ENCODE results near the gene HOXA1.

The HOXA1 gene

DNA sequence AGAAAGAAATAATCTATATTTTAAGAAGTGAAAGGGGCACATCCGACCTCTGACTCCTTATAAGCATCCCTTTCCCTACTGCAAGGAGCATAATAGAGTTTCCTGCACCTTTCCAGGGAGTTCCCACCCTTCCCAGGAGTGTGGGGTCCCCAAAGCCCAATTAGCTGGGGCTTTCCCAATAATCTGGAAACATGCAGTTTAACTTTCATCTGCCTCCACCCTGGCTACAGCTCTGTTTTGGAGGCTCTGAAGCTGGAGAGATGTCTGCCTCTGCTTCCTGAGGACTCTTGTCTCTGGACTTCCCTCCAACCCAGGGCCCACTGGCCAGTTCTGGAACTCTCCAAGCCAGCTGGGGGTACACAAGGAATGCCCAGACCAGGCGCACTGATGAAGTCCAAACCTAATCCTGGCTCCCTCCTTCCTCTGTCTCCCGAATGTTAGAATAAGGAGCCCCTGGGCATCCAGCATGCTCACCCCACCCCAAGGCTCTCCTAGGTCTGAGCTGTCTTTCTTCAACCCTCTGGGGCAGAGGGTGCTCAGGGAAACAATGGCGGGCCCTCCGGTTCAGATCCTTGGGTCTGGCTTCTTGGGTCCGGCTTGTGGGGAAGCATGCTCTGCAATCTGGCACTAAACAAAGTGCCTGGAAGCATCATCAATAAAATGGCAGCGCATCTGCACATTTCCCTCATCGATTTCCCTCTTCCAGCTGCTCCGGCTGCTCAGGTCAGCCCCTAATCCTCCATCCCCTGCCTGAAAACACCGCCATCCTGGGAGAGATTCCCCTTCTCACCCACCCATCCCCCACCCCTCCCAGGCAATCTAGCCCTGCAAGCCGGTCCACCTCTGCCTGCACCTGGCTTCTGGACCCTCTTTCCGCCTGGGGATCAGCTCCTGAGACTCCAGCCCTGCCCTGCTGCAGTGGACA is 21.4 kb upstream of the HOXA1 start:
- DNase-seq (ENCODE audit: low spot score), result no peak

DNA sequence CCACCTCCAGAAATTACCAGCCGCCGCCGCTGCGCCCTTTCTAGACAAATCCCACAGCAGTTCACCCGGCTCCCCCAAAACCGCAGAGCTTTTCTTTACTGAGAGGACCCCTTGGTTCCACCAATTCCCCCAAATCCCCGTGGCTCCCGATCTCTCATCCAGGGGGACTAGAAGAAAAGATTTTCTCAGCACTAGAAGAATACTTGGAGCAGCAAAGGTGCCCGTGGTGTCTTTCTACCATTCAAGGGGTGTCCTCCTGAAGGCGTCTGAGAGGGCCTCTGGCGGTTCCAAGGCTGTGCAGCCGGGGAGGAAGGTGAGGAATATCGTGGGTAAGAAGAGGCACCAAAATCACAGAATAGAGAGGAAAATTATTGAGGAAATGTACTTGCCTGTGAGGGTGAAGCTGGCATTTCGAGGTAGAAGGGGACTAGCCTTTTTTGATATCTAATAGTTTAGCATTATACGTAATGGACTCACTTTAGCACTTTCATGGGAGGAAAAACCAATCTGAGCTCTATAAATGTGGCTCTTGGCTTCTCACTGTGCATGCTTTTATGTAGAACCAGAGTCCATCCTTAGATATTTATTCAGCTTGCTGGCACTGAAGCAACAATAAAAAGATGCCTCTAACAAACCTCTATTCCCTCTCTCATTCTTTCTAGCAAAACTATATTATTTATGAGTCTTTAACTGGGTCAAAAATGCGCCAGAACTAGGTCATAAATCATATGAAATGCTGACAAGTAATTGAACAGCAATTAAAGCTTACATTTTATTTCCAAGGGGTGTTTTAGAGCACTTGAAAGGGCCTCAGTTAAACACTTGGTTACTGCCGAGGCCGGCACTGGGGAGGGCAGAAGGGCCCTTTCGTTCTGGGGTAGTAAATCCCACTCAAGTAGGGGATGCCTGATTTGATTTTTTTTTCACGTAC is 20.5 kb upstream of the HOXA1 start:
- DNase-seq (ENCODE audit: low spot score), result no peak

DNA sequence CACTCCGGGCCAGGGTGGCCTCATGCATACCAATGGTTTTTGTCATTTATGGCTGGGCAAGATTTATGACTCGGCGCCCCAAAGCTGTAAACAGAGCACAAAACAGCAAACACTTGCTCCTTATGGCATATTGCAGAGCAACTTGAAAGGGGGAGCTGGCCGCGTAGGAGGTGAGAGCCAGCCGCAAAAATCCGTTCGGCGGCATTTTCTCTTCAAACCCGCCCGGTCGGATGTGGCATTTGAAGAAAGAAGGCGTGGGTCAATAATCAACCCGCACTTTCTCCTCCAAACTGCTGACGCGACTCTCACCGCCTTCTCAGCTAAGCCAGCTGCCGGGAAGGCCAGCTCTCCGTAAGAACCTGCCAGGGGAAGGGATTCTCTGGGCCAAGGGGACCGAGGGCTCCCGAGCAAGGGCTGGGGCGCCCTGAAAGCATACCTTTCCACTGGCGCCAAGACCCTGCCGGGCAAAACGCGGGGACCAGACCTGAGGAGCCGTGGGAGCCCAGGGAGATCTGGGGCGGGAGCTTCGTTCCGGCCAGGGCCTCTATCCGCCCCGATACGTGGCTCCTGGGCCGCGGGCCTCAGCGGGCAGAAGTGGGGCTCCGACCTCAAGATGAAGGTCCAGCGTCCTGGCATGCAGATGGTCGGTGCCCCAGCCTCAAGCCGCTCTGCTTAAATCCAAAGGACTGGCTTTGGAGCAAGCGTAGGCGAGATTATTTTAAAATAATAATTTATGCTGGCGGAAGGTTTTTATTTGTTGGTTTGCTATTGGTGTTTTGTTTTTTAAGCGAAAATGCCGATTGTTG is 19.6 kb upstream of the HOXA1 start:
- no peak for DNase-seq (ENCODE audit: low spot score)

DNA sequence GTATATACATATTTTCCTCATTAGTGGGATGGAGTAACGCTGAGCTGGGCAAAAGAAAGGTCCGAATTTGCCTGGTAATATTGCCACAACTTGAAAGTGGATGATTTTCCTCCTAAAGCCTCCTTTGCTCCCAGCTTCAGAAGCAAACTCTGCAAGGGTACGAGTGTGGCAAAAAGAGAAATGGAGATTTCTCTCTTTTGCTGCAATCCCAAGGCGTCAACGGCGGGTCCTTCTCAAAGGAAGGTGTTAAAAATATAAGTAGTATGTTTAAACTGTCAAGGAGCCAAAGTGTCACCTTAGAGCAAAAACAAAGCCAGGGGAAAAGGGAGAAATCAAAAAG is 19.1 kb upstream of the HOXA1 start:
- DNase-seq (ENCODE audit: low spot score), result no peak

DNA sequence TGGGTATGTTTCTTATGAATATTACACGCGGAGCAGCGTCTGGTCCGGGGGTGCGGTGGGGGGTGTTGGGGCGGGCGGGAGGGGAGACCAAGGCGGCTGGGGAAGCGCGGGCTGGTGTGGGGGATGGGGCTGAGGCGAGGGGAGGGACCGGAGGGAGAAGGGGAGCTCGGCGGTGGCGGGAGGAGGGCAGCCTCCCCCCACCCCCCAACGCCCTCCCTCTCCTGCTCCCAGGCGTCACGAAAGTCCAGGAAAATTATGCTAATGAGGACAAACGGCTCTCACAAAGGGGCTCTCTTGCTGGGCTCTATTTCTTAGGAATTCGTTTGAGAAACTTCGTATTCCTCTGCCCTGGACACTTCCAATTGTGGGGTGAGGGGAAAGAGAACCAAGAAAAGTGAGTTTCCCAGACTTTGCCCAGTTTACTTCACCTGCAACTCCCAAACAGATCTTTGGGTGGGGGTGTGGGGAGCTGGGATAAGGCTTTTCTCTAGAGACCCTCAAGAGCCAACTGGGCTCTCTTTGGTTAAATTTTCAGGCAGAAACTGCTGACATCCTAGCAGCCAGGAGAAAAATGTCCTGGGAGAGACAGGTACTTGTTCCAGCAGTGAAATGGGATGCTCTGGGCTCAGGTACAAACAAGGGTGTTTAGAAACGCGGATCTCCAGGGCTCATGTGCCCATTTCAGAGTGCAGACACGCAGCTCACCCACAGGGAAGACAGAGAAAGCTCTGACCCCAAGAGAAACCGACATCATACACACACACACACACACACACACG is 18.4 kb upstream of the HOXA1 start:
- DNase-seq (ENCODE audit: low spot score), result no peak

DNA sequence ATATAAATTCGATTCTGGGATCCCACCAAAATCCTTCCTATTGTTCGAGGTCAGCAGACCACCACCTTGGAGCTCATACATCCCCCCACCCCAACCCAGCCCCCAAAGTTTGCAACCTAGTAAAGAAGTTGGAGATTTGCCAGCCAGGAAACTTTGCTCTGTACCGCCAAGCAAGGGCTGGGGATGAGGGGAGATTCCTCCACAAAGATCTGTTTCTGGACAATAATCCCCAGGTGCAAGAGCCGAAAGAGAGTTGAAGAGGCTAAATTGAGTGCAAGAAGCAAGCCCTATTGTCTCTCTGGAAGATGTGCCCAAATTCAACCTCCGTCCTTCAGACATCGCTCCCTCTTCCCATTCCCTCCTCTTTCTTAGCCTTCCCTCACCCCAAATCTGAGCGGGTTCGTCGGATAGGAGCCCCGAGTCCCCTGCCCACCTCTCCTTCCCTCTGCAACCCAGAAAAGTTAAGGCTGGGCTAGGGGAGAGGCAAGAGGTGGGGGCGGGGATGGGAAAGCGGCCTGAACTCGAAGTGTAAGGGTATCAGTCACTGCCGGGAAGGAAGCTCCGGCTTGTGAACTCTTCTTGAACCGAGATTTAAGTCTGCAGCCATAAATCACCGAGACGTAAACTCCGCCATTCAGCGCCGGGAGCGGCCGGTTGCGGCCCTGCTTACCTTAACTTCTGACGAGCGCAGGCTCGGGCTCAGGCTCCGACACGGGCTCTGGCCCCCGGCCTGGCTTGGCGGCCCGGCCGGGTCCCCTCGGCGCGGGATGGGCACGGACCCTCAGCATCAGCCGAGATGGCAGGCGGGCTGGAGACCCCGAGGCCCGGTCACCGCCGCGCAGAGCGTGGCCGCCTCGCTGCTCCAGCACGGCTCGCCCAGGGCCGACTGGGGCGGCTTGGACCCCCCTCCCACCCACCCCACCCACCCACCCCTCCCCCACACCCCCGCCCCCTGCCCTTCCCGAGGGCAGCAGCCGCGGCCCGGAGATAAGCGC is 17.5 kb upstream of the HOXA1 start:
- no peak for DNase-seq (ENCODE audit: low spot score)

DNA sequence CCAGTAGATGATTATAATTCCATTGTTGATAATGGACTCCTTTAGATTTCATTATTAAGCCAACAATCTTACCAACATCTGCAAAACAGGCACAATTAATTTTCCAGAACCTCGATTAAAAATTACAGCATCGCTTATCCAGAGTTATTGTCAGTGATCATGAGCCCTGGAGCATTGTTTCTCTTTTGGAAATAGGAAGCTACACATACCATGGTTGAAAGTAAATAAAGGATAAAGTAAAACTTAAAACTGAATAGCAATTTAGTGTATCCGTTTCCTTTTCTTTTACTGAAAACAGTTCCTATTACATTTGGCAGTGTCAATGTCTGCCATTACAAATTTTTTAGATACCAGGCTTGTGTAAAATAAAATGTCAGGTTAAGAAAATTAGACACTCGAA is 16.6 kb upstream of the HOXA1 start:
- DNase-seq (ENCODE audit: low spot score), result no peak

DNA sequence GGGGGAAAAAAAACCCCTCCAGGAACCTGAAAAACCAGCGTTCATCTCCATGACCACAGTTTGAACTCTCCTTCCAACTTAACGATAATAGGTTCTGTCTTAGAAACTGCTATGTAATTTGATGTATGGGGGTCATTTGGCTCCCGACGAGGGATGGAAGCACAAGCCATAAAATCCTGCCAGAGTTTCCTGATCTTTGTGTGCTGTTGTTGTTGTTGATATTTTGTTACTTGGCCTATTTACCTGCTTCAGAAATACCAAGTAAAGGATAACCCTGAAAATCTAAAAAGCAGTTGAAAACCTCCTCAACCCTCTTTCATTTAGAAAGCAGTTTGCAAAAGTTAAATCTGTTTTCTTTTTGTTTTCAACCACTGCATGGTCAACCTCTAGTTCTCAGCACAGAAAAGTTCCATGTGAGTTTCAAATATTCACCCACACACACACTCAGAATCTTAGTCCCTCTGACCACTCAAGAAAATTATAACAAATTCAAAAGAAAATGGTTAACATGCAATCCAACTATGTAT is 16.0 kb upstream of the HOXA1 start:
- DNase-seq (ENCODE audit: low spot score), result no peak

DNA sequence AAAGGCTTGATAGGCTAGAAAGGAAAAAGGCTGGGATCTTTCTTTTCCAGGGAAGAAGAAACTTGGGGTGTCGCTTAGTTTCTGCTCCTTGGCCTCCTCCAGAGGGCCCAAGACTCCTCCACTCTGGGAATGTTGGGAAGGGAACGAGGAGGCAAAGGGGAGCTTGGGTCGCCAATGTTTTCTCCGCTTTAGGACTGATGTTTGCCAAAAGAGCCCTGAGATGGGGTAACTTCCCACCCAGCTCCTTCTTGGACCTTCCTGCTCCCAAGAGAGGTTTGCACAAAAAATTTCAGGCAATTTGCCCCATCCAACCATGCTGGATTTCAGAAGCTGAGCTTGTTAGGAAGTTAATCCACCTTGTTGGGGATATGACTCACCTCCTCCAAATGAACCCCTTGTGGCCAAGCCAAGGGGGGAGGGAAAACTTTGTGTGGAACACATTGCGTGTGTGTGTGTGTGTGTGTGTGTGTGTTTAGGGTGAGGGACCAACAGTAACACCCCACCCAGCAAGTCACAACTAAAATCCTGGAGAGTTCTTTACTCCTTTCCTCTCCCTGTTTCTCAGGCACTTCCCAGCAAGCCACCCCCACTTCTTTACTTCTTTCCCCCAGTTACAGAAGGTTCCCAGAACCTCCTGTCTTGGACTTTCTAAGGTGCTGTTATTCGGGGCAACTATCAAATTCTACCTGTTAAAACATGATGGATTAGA is 15.4 kb upstream of the HOXA1 start:
- no peak for DNase-seq (ENCODE audit: low spot score)

DNA sequence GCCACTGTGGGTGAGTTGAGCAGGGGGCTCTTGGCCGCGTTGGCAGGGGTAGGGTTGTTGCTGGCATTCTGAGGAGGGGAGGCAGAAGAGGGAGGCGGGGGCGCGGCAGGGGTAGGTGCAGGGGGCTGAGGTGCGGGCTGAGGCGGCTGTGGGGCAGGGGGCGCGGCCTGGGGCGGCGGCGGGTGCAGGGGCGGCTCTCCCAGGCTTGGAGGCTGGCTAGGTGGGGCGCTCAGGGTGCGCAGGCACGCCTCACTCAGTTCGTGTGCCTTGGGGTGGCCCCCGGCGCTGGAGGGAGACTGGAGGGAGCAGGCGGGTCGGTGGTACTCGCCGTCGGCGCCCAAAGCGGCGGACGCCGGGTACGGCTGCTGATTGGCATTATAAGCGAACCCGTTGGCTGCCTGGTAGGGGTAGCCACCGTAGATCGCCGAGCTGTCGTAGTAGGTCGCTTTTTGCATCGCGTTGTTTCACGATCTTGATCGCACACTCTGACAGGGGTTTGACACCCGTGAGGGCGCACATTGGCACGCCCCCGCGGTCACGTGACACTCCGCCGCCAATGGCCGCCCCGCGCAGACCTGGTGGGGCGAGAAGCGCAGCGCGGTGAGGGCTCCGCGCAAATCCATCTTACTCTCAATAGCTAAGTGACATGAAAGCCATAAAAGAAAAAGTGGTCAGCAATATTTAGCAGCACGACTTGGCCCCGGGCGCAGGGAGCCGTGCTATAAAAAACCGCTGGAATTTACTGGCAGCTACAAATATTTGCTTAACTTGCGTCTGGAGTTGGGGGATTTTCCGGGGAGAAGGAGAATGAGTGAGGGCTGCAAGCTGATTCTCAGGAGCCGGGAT is 14.6 kb upstream of the HOXA1 start:
- no peak for DNase-seq (ENCODE audit: low spot score)

DNA sequence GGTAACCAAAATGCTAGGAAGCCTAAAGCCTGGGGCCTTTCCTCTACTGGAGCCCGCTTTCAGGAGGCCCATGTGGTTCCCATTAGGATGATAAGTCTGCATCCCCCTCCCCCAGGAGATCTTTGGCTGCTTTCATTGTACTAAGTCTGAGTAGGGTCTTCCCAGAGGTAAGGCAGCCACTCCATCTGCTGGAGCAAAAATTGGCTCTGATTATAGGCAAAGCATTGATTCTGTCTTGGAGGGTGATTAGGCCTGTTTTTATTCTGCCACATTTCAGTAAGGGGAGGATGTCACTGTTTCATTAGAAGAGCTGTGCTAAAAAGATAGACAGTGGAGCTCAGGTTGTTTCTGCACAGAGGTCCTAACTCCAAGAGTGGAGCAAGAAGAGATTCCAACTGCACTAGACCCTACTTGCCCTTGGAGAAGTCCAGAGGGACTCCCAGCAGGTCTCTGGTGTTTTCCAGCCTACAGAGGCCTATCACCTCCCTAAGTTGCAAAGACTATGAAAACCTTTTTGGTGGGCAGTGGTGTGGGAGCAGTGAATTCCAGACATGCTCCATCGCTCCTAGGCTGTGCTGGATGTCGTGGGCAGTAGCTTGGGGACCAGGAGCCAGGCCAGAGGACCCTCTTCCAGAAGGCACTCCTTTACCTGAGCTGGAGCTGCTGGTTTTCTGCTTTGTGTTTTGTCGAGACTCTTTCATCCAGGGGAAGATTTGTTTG is 13.8 kb upstream of the HOXA1 start:
- DNase-seq (ENCODE audit: low spot score), result no peak

DNA sequence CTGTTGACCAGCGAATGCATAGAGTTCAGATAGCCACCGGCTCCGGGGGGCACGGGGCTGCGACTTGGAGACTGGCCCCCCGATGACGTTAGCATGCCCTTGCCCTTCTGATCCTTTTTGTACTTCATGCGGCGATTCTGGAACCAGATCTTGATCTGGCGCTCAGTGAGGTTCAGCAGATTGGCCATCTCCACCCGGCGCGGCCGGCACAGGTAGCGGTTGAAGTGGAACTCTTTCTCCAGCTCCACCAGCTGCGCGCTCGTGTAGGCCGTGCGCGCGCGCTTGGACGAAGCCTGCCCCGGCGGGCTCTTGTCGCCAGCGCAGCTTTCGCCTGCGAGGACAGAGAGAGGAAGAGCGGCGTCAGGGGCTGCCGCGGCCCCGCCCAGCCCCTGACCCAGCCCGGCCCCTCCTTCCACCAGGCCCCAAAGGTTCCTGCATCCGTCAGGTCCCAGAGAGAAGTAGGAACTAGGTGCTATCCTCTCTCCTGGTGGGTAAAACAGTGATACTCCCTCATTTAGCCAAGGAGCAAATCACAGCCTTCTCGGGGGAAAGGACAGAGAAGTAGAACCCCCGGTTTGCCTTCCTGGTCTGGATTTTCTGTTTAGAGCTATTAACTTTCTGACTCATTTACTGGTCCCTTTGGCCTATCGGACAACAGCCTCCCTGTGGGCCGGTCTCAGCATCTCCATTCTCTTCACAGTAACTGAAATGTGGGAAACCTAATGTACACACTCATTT is 12.8 kb upstream of the HOXA1 start:
- DNase-seq (ENCODE audit: low spot score), result no peak

DNA sequence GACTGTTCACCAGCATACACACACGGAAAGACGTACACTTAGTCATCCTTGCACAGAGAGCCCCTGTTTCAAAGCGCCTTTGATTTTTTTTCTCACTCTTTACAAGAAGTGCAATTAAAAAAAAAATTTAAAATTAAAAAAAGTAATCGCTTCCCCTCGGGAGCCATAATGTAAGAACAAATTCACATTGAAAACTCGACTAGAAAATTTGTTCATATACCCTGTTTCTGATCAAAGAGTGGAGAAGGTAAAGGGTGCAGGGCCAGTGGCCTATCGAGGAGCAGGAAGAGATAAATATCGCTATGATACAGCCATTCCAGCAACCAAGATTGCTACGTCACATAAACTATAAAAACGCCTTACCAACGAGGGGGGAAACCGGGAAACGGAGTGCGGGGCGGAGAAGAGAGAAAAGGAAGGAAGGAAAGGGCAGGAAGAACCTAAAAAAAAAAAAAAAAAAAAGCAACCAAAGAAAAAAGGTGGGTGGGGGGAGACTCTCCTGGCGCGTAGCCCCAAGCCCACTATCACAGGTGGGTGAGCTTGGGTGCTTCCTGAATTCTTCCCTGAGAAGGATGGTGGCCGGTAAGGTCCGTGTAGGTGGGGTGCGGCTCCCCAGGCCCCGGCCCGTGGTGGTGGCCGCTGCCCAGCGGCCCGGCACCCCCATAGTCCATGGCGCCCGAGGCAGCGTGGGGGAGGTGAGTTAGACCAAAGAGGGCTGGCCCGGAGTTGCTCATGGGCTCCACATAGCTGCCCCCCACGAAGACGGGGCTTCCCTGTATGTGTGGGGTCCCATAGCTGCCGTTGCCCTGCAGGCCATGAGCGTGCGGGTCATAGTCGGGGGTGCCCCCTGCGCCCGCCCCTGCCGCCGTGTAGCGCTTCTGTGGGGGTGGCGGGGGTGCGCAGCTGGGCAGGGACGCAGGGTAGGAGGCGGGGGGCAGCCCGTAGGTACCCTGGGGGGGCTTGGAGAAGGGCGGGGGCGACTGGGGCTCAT is 11.9 kb upstream of the HOXA1 start:
- DNase-seq (ENCODE audit: low spot score), result no peak

DNA sequence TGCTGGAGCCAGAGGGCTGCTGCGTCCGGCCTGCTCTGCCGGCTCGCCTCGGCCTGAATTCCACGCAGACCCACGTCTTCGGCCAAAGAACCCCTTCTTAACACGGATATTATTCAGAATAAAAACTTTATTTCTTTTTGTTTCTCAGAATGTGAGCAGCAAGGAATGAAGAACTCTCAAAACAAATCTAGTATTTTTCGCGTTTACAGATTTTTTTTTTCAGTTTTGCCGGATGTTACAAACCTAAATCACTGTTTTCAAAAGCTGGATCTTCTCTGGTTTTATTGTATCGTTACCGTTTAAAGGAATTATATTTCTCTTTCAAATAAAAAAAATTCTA is 11.1 kb upstream of the HOXA1 start:
- no peak for DNase-seq (ENCODE audit: low spot score)

DNA sequence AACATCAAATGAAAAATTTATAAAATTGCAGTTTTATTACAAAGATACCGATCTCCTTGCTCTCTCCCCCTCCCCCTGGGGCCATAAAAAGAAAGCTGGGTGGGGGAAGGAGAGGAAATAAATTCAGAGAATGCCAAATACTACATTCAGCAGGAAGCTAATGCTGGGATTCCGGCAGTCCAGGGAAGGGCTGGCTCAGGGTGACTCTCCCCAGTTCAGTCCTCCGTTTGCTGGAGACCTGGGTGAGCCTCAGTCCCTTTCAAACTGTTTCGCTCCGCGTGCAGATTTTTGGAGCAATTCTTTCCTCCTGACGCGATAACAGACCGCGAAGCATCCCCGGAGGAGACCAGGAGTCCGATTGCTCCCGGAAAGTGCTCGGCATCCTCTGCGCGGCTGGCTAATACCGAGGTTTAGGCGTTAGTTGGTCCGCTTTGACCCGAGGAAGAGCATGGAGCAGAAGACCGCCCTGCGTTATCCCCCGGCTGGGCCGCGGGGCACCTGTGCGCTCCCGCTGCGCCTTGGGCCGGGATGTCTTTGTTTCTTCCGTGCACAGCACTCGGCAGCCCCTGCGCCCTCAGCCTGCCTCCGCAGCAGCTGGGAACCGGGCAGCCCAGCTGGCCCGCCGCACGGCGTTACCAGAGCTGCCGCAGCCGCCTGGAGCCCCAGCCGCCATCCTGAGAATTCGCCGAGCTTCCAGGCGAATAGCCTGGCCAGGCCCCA is 10.5 kb upstream of the HOXA1 start:
- DNase-seq (ENCODE audit: low spot score), result no peak
